GM10847 (cell line): ENCODE results near the gene LHPP.

Experiments used
- POLR2A ChIP-seq: IDR thresholded peaks from 2 replicates; pipeline ENCODE4 v1.6.1; 2011; ENCODE audit not compliant: insufficient read length; ENCODE audit errors: extremely low read depth

LHPP gene

GRCh38 chr10:124600051-124600880 is 138.6 kb downstream of the LHPP start:
- no peak for TF ChIP-seq POLR2A

- TF ChIP-seq POLR2A: no peak
Observed at GRCh38 chr10:124601016-124601415, 139.4 kb downstream of the LHPP start.

- no peak for TF ChIP-seq POLR2A
Observed at GRCh38 chr10:124601431-124602120, 140.0 kb downstream of the LHPP start.

GRCh38 chr10:124602121-124602561 is 140.5 kb downstream of the LHPP start:
- no peak for TF ChIP-seq POLR2A

- TF ChIP-seq POLR2A: no peak
Observed at GRCh38 chr10:124602646-124603365, 141.2 kb downstream of the LHPP start.

- no peak for TF ChIP-seq POLR2A
Observed at GRCh38 chr10:124603376-124604213, 142.0 kb downstream of the LHPP start.

- TF ChIP-seq POLR2A: no peak
Observed at GRCh38 chr10:124604214-124605000, 142.8 kb downstream of the LHPP start.

- TF ChIP-seq POLR2A: no peak
Observed at GRCh38 chr10:124605001-124605370, 143.4 kb downstream of the LHPP start.

- TF ChIP-seq POLR2A: no peak
Observed at GRCh38 chr10:124605481-124605855, 143.8 kb downstream of the LHPP start.

- no peak for TF ChIP-seq POLR2A
Observed at GRCh38 chr10:124605856-124606812, 144.5 kb downstream of the LHPP start.

- no peak for TF ChIP-seq POLR2A
Observed at GRCh38 chr10:124606822-124607221, 145.2 kb downstream of the LHPP start.

- TF ChIP-seq POLR2A: no peak
Observed at GRCh38 chr10:124607693-124608092, 146.1 kb downstream of the LHPP start.

GRCh38 chr10:124608093-124608721 is 146.6 kb downstream of the LHPP start:
- no peak for TF ChIP-seq POLR2A
